A204.1 (cell line): ENCODE results near the gene SCAF1.

Experiments used
- FAIRE-seq: peaks from 2 replicates; lab custom pipeline; 2012; peaks lifted over from hg19 to GRCh38; lab: Jason Lieb, UNC

SCAF1 gene

GRCh38 chr19:49686503-49687088 lies 44.6 kb downstream of the SCAF1 start:
- no peak for FAIRE-seq

- FAIRE-seq, result no peak
Observed at GRCh38 chr19:49687150-49687549, 45.1 kb downstream of the SCAF1 start.

- FAIRE-seq, result no peak
Observed at GRCh38 chr19:49687566-49688316, 45.7 kb downstream of the SCAF1 start.

- FAIRE-seq, result no peak
Observed at GRCh38 chr19:49688531-49689132, 46.6 kb downstream of the SCAF1 start.

- no peak for FAIRE-seq
Observed at GRCh38 chr19:49689133-49690078, 47.4 kb downstream of the SCAF1 start, which contains the start of gene ADM5. ADM5 (plus strand) TSS chr19:49689594; CDS start chr19:49689838, 244 bp downstream.

- no peak for FAIRE-seq
Observed at GRCh38 chr19:49690079-49690655, 48.2 kb downstream of the SCAF1 start.

- FAIRE-seq, result peak; percentile 98
Observed at GRCh38 chr19:49690656-49691242, 48.7 kb downstream of the SCAF1 start, which contains the start of gene CPT1C. CPT1C (plus strand) TSS chr19:49691116; CDS start chr19:49692253, 1,137 bp downstream.

- FAIRE-seq, result no peak
Observed at GRCh38 chr19:49691243-49692146, 49.5 kb downstream of the SCAF1 start.

GRCh38 chr19:49692147-49692506 lies 50.1 kb downstream of the SCAF1 start:
- FAIRE-seq, result no peak

GRCh38 chr19:49696115-49696514 lies 54.1 kb downstream of the SCAF1 start:
- FAIRE-seq, result no peak

GRCh38 chr19:49696865-49697264 lies 54.9 kb downstream of the SCAF1 start:
- no peak for FAIRE-seq

- no peak for FAIRE-seq
Observed at GRCh38 chr19:49699364-49699763, 57.4 kb downstream of the SCAF1 start.

- no peak for FAIRE-seq
Observed at GRCh38 chr19:49700563-49700962, 58.6 kb downstream of the SCAF1 start.

- FAIRE-seq, result no peak
Observed at GRCh38 chr19:49701271-49701786, 59.3 kb downstream of the SCAF1 start.

- no peak for FAIRE-seq
Observed at GRCh38 chr19:49704888-49705642, 63.1 kb downstream of the SCAF1 start.

- FAIRE-seq, result no peak
Observed at GRCh38 chr19:49705919-49706318, 63.9 kb downstream of the SCAF1 start.
